Heart left ventricle (tissue), 13 donors: ENCODE results near the gene ENAH.

Source experiments
- POLR2A ChIP-seq, 2 donors: fragments of 450-650 bp; IDR thresholded peaks; one replicate each; pipeline ENCODE4 v1.6.1; 2017; ENCODE audit warnings: antibody characterized with exemption in 2 of 2, mild to moderate bottlenecking in 2 of 2, moderate library complexity in 2 of 2
- TF ChIP-seq, protein P1 (sequence below), 12 donors: fragments of 200-600 bp; sonication (generic) in 4 of 12; IDR thresholded peaks; one replicate each; pipeline versions ENCODE4 v1.5.0 to v1.8.0; 2018 to 2022; ENCODE audit warnings: antibody characterized with exemption in 12 of 12, mild to moderate bottlenecking in 5 of 12
- donor health status: ischemic (EF 13 %, LVEDD 7.1; RV severe dilation, severe dysfunction).
- donor health status: DM: no; HTN: yes; CAD: no.
- donor health status: DM: no; HTN: no; CAD: no.
- donor health status: ischemic (EF 25% LVEDD 6.9; RV normal size, moderate dysfunction).
- donor health status: ischemic (EF 25% LVEDD 5.7; RV mildly dilated, moderate dysfunction).
- donor health status: ischemic (EF 35%, LVEDD 5.7; RV mildly dilated, moderate dysfunction).
- donor health status: nonischemic (EF 11% LVEDD 7.7; RV severe dilation, severe dysfunction).
- donor health status: DM: yes; HTN: yes; CAD: no.
- donor health status: PGD.
- donor health status: ischemic (EF 29% LVEDD 5.4; RV normal size, mild dysfunction).
- donor health status: nonischemic (EF 23%, LVEDD 6.1; RV moderate dilation, normal function).

DNA sequence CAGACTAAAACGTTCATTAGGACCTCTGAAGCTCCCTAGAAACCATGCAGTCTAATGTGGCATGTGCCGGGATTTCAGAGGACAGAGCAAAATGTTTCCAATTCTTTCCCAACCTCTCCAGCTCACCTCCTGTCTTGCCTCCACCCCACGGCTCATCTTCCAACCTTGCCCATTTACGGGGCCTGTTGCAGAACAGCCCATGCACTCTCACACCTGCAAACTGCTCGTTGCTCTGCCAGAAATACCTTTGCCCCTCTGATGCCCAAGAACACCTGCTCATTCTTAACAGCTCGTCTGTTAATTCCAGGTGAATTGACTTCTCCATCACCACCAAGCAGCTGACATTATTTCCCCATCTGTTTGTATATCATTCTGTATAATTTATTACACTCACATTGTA lies 171.2 kb downstream of the ENAH start:
- no peak for TF ChIP-seq POLR2A (IDR thresholded peaks at IDR 0.05)
- TF ChIP-seq, protein P1, sequence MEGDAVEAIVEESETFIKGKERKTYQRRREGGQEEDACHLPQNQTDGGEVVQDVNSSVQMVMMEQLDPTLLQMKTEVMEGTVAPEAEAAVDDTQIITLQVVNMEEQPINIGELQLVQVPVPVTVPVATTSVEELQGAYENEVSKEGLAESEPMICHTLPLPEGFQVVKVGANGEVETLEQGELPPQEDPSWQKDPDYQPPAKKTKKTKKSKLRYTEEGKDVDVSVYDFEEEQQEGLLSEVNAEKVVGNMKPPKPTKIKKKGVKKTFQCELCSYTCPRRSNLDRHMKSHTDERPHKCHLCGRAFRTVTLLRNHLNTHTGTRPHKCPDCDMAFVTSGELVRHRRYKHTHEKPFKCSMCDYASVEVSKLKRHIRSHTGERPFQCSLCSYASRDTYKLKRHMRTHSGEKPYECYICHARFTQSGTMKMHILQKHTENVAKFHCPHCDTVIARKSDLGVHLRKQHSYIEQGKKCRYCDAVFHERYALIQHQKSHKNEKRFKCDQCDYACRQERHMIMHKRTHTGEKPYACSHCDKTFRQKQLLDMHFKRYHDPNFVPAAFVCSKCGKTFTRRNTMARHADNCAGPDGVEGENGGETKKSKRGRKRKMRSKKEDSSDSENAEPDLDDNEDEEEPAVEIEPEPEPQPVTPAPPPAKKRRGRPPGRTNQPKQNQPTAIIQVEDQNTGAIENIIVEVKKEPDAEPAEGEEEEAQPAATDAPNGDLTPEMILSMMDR (IDR thresholded peaks at IDR 0.05): no peak
